GM23338 (cell line): ENCODE measurements around the gene C10orf71.

Experiments
- CREB1 ChIP-seq: fragments of 250-450 bp; sonication (Bioruptor Pico); IDR thresholded peaks from 2 replicates; pipeline ENCODE4 v1.5.0; 2020; ENCODE audit warnings: low read depth, mild to moderate bottlenecking, moderate library complexity
- CTCF ChIP-seq, 2 experiments: fragments of 200-600 bp in 1 of 2; sonication (generic) in 1 of 2; conservative IDR thresholded peaks; 2 replicates each; pipeline versions ENCODE4 v1.5.1 to v1.6.1; 2016 to 2017; ENCODE audit warnings: antibody characterized with exemption in 2 of 2, low read depth in 2 of 2, mild to moderate bottlenecking in 2 of 2, moderate library complexity in 1 of 2
- ETS1 ChIP-seq: IDR thresholded peaks from 2 replicates; pipeline ENCODE4 v1.6.1; 2016; ENCODE audit warnings: antibody characterized with exemption
- EZH2 ChIP-seq: fragments of 200-600 bp; sonication (generic); IDR thresholded peaks from one replicate; pipeline ENCODE4 v1.8.0; 2017; ENCODE audit warnings: antibody characterized with exemption, mild to moderate bottlenecking, low read depth; ENCODE audit not compliant: unreplicated experiment
- EZH2phosphoT487 ChIP-seq: fragments of 200-600 bp; sonication (generic); IDR thresholded peaks from one replicate; pipeline ENCODE4 v1.8.1; 2018; ENCODE audit warnings: antibody characterized with exemption; ENCODE audit not compliant: unreplicated experiment
- JUNB ChIP-seq: IDR thresholded peaks from one replicate; pipeline ENCODE4 v1.6.1; 2016; ENCODE audit warnings: antibody characterized with exemption; ENCODE audit not compliant: unreplicated experiment
- NANOG ChIP-seq: IDR thresholded peaks from 2 replicates; pipeline ENCODE4 v1.6.1; 2016; ENCODE audit warnings: antibody characterized with exemption, borderline replicate concordance
- POLR2AphosphoS5 ChIP-seq: IDR thresholded peaks from 2 replicates; pipeline ENCODE4 v1.6.1; 2016; ENCODE audit warnings: antibody characterized with exemption, low read depth
- REST ChIP-seq: IDR thresholded peaks from one replicate; pipeline ENCODE4 v1.6.1; 2018; ENCODE audit warnings: antibody characterized with exemption; ENCODE audit not compliant: unreplicated experiment
- STAT1 ChIP-seq: IDR thresholded peaks from one replicate; pipeline ENCODE4 v1.6.1; 2016; ENCODE audit warnings: antibody characterized with exemption; ENCODE audit not compliant: unreplicated experiment
- ZNF114 ChIP-seq: fragments of 250-450 bp; sonication (Bioruptor Pico); IDR thresholded peaks from 2 replicates; pipeline ENCODE4 v1.5.0; 2020; ENCODE audit warnings: mild to moderate bottlenecking, moderate library complexity
- ZNF331 ChIP-seq: fragments of 250-450 bp; sonication (Bioruptor Pico); IDR thresholded peaks from 2 replicates; pipeline ENCODE4 v1.5.0; 2020; ENCODE audit warnings: low read depth, mild to moderate bottlenecking, moderate library complexity

- TF ChIP-seq CTCF (conservative IDR thresholded peaks at IDR 0.05; ENCODE audit: low read depth in 2 of 2) (no peak), POLR2AphosphoS5 (no peak), ZNF331 (CRISPR knock-in tag) (no peak), EZH2 (no peak), REST (no peak), EZH2phosphoT487 (no peak), CREB1 (no peak), STAT1 (no peak), ETS1 (no peak), JUNB (no peak), ZNF114 (CRISPR knock-in tag) (no peak), NANOG (no peak)
These were observed 34.2 kb downstream of the C10orf71 start for GRCh38 chr10:49333192-49333591.
